ENCODE data around the gene MIS18BP1. TPM values are rescaled to one million over a fixed set of nuclear protein-coding genes. Genes with fewer than 3 reads are reported as not detected.

The MIS18BP1 gene
- total and polyA plus RNA-seq, 2 experiments from 2014 or later = 109 to 216 TPM

GRCh38 chr14:45169906-45170305 is 83.1 kb downstream of the MIS18BP1 start:
- Histone ChIP-seq H3K36me3 (ENCODE audit: insufficient read depth) (peaks cover 5% of the 10 kb centered on the region; the same call in 1 of the 2 replicates), H3K27me3 (ENCODE audit: insufficient read depth) (no peaks in the 10 kb centered on the region), H3K4me1 (ENCODE audit: insufficient read depth) (no peaks in the 10 kb centered on the region), H4K20me1 (replicated peaks; ENCODE audit: insufficient read depth) (no peaks in the 10 kb centered on the region), H3F3A (replicated peaks; ENCODE audit: low read depth) (no peaks in the 10 kb centered on the region), H3K9me2 (ENCODE audit: insufficient read depth) (no peaks in the 10 kb centered on the region), H3K27ac (ENCODE audit: low read depth) (no peak overlapping the region), H3K4me2 (no peak overlapping the region), H2AFZ (no peak overlapping the region), H3K4me3 (no peak overlapping the region), H3K79me2 (replicated peaks; ENCODE audit: insufficient read depth) (no peaks in the 10 kb centered on the region)
- Mint-ChIP-seq H3K27ac (no peak overlapping the region), H3K9me3 (no peaks in the 10 kb centered on the region), H3K4me1 (no peaks in the 10 kb centered on the region), H3K27me3 (ENCODE audit: insufficient read depth, low read depth, poor library complexity) (no peaks in the 10 kb centered on the region), H3K36me3 (ENCODE audit: low read depth) (peaks cover 7% of the 10 kb centered on the region; the same call in 2 of the 3 replicates), H3K4me3 (no peak overlapping the region)
- TF ChIP-seq EZH2phosphoT487 (IDR thresholded peaks at IDR 0.05; ENCODE audit: unreplicated experiment) (no peak), POLR2AphosphoS5 (IDR thresholded peaks at IDR 0.05; ENCODE audit: low read depth) (no peak), EZH2 (IDR thresholded peaks at IDR 0.05; ENCODE audit: low read depth, unreplicated experiment) (no peak), ZNF331 (CRISPR knock-in tag; IDR thresholded peaks at IDR 0.05; ENCODE audit: low read depth) (no peak), CREB1 (CRISPR knock-in tag; IDR thresholded peaks at IDR 0.05; ENCODE audit: low read depth) (no peak), NANOG (IDR thresholded peaks at IDR 0.05; ENCODE audit: borderline replicate concordance) (no peak), CTCF (conservative IDR thresholded peaks at IDR 0.05; ENCODE audit: low read depth in 2 of 2) (no peak), ZNF114 (CRISPR knock-in tag; IDR thresholded peaks at IDR 0.05) (no peak)
- TF ChIP-seq, protein P1, sequence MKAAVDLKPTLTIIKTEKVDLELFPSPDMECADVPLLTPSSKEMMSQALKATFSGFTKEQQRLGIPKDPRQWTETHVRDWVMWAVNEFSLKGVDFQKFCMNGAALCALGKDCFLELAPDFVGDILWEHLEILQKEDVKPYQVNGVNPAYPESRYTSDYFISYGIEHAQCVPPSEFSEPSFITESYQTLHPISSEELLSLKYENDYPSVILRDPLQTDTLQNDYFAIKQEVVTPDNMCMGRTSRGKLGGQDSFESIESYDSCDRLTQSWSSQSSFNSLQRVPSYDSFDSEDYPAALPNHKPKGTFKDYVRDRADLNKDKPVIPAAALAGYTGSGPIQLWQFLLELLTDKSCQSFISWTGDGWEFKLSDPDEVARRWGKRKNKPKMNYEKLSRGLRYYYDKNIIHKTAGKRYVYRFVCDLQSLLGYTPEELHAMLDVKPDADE (IDR thresholded peaks at IDR 0.05) = no peak
- no peak for DNase-seq (ENCODE audit: low spot score)
- ATAC-seq = no peak

DNA sequence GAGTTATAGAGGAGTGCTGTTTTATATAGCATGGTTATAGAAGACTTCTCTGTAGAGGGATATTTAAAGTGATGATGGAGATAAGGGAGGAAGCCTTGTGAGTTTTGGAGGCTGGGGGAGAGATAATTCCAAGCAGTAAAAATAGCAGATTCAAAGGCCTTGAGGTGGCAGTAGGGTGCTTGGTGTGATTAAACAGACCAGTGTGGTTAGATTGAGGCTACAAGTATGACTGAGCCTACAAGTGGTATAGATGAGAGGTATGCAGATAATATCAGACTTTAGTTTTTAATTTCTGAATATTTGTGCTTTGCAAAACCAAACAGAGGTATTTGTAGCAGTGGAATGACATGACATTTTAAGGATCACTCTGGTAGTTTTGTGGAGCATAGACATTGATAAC is 96.9 kb downstream of the MIS18BP1 start:
- no peaks in the 10 kb centered on the region for H3K27me3 ChIP-seq (ENCODE audit: insufficient read depth)
- Mint-ChIP-seq H3K9me3 (no peaks in the 10 kb centered on the region), H3K36me3 (ENCODE audit: low read depth) (peaks cover 3% of the 10 kb centered on the region; the same call in 1 of the 3 replicates), H3K4me1 (no peaks in the 10 kb centered on the region), H3K4me3 (no peak overlapping the region), H3K27ac (no peak overlapping the region), H3K27me3 (ENCODE audit: insufficient read depth, low read depth, poor library complexity) (no peaks in the 10 kb centered on the region)
- H3K79me2 ChIP-seq (replicated peaks; ENCODE audit: insufficient read depth) = no peaks in the 10 kb centered on the region
- H3K4me2 ChIP-seq = no peak overlapping the region
- DNase-seq (ENCODE audit: low spot score) = no peak
- no peaks in the 10 kb centered on the region for H3F3A ChIP-seq (replicated peaks; ENCODE audit: low read depth)
- no peaks in the 10 kb centered on the region; the same call in 1 of the 2 replicates for H3K9me2 ChIP-seq (ENCODE audit: insufficient read depth)
- no peaks in the 10 kb centered on the region for H3K36me3 ChIP-seq (ENCODE audit: insufficient read depth)
- H2AFZ ChIP-seq = no peak overlapping the region
- no peaks in the 10 kb centered on the region for H3K4me1 ChIP-seq (ENCODE audit: insufficient read depth)
- no peak overlapping the region for H3K4me3 ChIP-seq
- no peaks in the 10 kb centered on the region; the same call in 1 of the 2 replicates for H4K20me1 ChIP-seq (replicated peaks; ENCODE audit: insufficient read depth)
- H3K27ac ChIP-seq (ENCODE audit: low read depth) = no peak overlapping the region
- ATAC-seq = no peak
- no peak for TF ChIP-seq POLR2AphosphoS5 (IDR thresholded peaks at IDR 0.05; ENCODE audit: low read depth)
- no peak for TF ChIP-seq JUNB (IDR thresholded peaks at IDR 0.05; ENCODE audit: unreplicated experiment)
- TF ChIP-seq REST (IDR thresholded peaks at IDR 0.05; ENCODE audit: unreplicated experiment) = no peak
- no peak for TF ChIP-seq CTCF (conservative IDR thresholded peaks at IDR 0.05; ENCODE audit: low read depth in 2 of 2)
- no peak for TF ChIP-seq ZNF331 (CRISPR knock-in tag; IDR thresholded peaks at IDR 0.05; ENCODE audit: low read depth)
- TF ChIP-seq NANOG (IDR thresholded peaks at IDR 0.05; ENCODE audit: borderline replicate concordance) = no peak
- TF ChIP-seq EZH2phosphoT487 (IDR thresholded peaks at IDR 0.05; ENCODE audit: unreplicated experiment) = no peak
- no peak for TF ChIP-seq CREB1 (CRISPR knock-in tag; IDR thresholded peaks at IDR 0.05; ENCODE audit: low read depth)
- TF ChIP-seq EZH2 (IDR thresholded peaks at IDR 0.05; ENCODE audit: low read depth, unreplicated experiment) = no peak
- TF ChIP-seq STAT1 (IDR thresholded peaks at IDR 0.05; ENCODE audit: unreplicated experiment) = no peak
- TF ChIP-seq, protein P1 (IDR thresholded peaks at IDR 0.05) = no peak
- no peak for TF ChIP-seq ZNF114 (CRISPR knock-in tag; IDR thresholded peaks at IDR 0.05)

All from GM23338 (cell line).